PC-3 (cell line): ENCODE data around the gene PABPC1L.

Experiments
- CTCF ChIP-seq: fragments of 300-600 bp; sonication (generic); conservative IDR thresholded peaks from 2 replicates; pipeline ENCODE4 v1.5.1; 2017; ENCODE audit warnings: antibody characterized with exemption, low read depth, mild to moderate bottlenecking, low read length
- EZH2 ChIP-seq: fragments of 300-600 bp; sonication (generic); IDR thresholded peaks from one replicate; pipeline ENCODE4 v1.6.1; 2017; ENCODE audit warnings: antibody characterized with exemption, mild to moderate bottlenecking, low read length; ENCODE audit not compliant: unreplicated experiment

- no peak for TF ChIP-seq CTCF
- no peak for TF ChIP-seq EZH2
These were observed 60.4 kb downstream of the PABPC1L start for GRCh38 chr20:44970243-44970757.
